GM18505 (cell line): ENCODE measurements around the gene CCDC124.

ENCODE experiments used
- ATAC-seq: cut with Tn5 transposase; IDR thresholded peaks from one replicate; pipeline ENCODE4 v1.9.1; 2021; ENCODE audit not compliant: unreplicated experiment
- POLR2A ChIP-seq: IDR thresholded peaks from 4 replicates; pipeline ENCODE4 v1.6.1; 2011; ENCODE audit warnings: borderline replicate concordance; ENCODE audit not compliant: insufficient read depth, insufficient read length; ENCODE audit errors: extremely low read depth

Gene CCDC124

DNA sequence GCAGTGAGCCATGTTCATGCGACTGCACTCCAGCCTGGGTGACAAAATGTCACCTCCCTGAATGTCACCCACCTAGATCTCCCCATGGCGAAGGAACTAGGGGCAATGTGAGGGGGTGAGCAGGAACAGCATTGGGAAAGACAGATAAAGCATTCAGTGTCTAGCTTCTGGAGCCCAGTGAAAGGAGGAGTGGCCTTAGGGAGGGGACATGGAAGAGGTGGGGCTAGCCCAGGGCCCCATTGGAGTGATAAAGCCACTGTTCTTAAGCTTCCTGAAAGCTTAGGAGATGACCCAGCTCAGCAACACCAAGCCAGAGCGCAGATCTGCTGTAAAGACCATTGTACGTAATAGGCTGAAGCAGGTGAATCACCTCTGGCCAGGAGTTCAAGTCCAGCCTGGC lies 21.1 kb downstream of the CCDC124 start:
- no peak for ATAC-seq
- TF ChIP-seq POLR2A = no peak

DNA sequence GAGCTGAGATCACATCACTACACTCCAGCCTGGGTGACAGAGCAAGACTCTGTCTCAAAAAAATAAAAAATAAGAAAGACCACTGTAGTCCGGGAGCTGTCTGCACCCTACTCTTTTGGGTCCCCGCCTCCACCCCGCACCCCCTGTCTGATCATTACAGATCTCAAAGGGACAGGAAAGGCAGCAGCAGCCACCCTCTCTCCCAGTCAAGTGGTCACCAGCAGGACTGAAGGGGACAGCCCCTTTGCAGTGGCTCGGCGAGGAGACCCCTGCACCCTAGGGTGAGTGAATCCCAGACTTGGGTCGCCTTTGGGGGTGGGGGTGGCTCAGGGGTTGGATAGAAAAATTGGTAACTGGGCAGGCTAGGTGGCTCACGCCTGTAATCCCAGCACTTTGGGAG lies 21.6 kb downstream of the CCDC124 start:
- TF ChIP-seq POLR2A = no peak
- no peak for ATAC-seq

DNA sequence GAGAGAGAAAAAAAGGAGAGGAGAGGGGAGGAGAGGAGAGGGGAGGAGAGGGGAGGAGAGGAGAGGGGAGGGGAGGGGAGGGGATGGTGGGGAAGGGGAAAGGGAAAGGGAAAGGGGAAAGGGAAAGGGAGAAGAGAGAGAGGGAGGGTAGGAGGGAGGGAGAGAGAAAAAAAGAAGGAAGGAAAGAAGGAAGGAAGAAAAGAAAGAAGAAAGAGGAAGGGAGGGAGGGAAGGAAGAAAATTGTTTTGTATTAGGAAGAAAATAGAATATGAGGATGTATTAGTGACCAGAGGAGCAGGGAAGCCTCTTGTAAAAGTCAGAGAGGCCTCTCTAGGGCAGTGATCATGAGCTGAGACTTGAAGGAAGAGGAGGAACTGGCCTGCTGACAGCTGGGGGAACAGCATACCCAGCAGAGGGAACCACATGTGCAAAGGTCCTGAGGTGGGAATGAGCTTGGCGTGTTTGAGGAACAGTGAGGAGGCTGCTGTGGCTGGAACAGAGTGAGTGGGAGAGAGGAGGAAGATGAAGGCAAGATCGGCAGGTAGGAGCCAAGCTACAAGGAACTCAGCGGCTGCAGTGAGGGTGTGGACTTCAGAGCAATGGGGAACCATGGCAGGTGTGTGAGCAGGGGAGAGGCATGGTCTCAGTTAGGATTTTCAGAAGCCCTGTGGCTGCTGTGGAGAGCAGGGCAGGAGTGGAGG lies 24.5 kb downstream of the CCDC124 start:
- no peak for ATAC-seq
- no peak for TF ChIP-seq POLR2A

DNA sequence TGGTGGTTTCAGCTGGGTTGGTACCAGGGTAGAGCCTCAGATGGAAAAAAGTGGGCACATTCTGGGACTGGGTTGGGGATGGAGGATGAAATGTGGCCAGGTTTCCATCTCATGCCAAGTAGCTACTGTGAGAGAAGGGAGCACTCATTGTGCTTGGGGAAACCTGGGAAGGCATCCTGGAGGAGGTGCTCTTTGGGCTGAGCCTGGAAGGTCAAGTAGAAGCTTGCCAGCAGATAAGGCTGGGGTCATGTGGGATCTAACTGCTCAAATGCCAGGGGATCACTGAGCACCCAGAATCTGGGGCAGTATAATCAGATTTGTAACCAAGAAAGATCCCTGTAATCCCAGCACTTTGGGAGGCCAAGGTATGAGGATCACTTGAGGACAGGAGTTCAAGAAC lies 25.1 kb downstream of the CCDC124 start:
- no peak for TF ChIP-seq POLR2A
- ATAC-seq = no peak

DNA sequence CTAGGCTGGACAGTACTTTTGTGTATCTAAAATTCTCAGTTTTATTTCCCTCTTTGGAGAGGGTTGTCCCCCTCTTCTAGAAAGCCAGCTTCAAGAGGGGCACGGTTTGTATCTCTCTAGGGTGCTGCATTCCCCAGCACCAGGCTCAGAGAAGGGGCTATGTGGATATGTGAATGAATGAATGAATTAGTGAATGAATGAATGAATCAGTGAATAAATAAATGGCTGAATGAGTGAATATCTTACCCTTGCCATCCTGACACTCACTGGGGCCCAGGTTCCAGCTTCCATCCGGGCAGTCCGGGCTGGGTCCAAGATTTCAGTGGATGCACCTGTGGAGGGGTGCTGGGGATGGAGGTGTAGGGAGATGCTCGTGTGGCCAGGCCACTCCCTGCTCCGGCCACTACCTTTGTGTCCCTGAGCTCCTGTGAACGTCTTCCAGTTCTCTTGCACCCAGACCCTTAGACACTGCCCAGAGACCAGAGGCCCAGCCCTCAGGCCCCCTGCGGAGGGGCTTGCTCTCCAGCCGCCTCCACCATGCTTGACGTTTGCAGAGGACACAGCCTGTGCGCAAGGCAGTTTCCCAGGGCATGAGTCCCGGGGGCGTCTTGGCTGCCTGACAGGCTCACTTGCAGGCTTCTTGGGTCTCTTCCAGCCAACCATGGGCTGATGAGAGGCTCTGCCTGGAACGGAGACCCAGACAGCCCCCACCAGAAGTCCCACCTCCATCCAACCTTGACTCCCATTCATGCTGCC lies 31.3 kb downstream of the CCDC124 start:
- no peak for ATAC-seq
- no peak for TF ChIP-seq POLR2A

DNA sequence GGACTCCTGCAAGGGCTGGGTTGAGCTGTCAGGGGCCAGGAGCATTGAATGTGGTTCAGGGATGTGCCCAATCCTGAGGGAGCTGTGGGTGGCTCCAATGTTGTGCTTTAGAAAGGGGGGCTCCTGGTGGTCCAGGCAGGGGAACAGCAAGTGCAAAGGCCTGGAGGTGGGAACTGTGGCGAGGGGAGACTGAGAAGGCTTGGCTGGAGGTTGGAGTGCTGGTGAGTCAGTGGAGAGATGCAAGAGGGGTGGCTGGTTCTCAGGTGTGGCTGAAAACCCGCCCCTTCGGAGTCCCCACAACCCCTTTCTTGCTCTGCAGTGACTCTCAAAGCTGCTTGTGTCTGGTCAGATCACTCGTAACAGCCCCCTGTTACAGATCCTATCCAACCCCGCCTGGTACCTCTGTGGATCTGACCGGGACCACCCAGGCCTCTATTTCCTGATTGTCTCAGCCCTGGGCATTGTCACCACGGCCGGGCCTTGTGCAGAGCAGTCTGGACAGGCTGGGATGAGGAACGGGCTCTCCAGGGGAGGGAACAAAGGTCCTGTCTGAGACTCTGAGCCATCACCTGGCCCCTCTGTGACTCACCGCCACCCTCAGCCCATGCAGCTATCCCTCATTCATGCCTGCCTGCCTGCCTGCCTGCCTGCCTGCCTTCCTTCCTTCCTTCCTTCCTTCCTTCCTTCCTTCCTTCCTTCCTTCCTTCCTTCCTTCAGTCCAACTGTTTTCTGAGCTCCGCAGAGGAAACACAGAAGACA lies 32.7 kb downstream of the CCDC124 start:
- no peak for ATAC-seq
- no peak for TF ChIP-seq POLR2A

DNA sequence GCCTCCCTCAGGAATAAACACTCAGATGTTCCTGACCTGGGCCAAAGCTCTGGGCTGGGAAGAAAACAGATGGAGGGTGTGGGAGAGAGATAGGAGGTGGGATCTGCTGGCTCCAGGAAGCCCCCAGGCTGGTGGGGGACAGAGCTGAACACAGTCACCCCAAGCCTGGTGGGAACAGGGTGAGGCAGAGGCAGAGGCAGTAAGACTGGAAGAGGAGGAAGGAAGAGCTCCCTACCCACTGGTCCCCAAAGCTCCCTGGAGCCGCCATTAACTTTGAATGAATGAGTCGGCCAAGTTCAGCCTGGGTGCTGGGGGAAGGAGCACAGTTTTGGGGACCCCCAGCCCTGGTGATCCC lies 33.3 kb downstream of the CCDC124 start:
- ATAC-seq = no peak
- TF ChIP-seq POLR2A = no peak

DNA sequence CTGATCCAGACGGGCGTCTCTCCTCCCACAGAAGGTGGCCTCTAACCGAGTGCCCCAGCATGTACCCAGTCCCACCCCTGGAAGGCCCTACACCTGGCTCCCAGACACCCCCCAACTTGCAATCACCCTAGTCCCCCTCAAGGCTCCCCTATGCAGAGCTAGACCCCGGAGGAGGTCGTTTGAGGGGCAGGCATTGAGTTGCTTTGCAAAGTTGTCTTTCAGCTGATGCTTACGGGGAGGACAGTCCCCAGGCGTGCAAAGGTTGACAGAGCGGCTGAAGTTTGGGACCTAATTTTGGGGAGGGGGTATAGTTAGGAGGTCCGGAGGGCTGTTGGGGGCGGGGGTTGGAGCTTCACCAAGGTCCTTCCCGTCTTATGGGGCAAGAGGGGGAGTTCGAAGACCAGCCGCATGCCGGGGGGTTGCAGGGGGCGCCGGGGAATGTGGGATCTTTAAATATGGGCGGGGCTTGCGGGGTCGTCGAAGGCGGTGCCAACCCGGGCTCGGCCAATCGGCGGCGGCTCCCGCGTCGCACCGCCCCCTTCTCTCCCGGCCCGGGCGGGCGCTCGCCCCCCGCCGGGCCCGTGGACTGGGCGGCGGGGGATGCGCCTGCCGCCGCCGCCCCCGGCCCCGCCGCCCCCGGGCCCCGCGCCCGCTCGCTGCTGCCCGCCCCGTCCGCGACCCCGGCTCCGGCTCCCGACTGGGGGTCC lies 33.9 kb downstream of the CCDC124 start, which contains the start of gene KCNN1:
KCNN1 (plus strand) TSS at position 558 of the 707 bp plus-strand sequence. CDS start 6,782 bp downstream, outside the sequence.
- no peak for ATAC-seq
- TF ChIP-seq POLR2A = no peak

DNA sequence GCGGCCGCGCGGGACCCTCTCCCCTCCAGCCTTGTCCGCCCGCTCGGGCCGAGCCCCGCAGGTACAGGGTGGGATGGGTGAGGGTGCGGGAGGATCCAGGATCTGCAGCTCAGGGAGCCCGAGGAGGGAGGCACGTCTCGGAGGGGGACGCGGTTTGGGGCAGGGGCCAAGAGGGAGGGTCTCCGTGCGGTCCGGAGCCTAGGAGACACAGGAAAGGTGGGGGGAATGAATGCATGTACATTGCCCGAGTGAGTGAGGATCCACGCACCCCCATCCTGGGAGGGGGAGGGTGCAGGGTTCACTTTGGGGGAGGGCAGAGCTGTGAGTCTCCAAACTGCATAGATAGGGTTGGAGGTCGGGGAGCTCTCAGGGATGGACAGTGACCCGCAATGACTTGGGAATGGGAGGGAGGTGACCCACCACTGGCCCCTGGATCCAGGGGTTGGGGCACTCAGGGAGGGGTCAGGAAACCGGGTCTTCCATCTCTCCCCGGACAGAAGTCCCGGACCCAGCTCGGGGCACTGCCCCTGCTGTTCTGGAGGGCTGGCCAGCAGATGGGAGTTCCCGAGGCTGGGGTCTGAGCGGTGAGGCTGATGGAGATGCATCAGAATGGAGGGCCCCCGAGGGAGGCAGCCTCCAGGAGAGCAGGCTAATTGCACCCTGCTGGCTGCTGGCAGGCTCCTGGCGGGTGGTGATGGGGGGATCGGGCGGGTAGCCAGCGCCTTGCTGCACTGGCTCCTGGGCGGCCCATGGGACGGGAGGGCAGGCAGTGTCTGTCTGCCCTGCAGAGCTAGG lies 34.6 kb downstream of the CCDC124 start:
- ATAC-seq = no peak

DNA sequence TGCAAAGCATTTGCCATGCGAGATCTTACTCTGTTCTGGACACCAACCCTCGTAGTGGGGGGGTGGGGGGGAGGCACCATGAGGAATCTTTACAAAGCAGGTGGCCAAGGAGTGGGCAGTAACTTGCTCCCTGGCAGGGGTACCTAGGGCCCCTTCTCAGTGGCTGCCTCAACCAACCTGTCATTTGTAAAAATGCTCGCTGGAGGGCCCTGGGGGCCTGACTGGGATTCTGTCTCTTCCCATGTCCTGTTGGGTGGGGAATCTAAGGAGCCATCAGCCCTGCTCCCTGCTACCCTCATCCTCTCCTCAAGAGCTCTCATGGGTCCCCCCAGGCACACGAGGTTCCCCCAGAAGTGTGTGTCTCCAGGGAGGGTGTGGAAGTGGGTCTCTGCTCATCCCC lies 35.5 kb downstream of the CCDC124 start:
- TF ChIP-seq POLR2A = no peak
- ATAC-seq = no peak

More for the DNA sequence above, 34.6 kb downstream of the CCDC124 start:
- no peak for TF ChIP-seq POLR2A

DNA sequence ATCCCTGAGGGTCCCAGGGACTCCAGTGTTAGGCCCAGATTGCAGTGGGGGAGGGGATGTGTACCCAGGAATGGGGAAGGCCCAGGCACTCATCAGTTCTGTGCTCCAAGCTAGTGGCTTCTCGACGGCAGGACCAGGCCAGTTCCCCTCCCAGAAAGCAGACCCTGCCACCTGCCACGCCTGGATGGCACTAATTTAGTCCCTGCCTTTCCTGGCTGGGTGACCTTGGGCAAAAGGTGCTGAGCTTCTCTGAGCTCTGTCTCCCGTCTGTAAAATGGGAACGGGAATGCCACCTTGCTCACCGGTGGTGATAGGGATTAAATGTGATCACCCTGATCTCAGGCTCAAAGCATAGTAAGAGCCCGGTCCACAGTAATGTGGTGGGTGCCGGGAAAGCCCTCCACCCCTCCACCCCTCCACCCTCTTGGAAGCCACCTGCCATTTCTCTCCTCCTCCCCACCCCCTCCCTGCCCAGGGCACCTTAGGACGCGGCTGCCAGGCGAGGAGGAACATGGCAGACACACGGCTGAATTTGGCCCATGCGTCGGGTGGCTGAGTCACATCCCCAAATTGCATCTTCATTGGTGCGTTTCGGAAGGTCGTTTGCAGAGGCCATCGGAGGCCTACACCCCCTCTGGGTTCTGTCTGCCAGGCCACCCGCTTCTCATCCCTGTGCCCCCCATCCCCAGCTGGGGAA lies 36.4 kb downstream of the CCDC124 start:
- no peak for ATAC-seq
- TF ChIP-seq POLR2A = no peak

DNA sequence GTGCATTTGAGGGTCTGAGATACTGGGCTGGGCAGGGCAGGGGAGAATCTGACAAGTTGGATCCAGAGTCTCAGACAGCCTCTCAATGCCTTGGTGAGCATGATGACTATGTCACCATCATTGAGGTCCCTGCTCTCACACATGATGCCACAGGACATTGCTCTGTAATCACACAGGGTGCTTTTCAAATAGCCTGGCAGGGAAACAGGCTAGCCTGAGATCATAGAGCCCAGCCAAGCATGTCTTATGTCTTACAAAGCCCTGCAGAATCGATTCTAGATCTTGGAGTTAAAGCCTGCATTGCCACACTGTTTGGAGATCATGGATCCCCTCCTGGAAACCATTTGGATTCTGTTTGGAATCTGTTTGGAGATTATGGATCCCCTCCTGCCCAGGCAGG lies 39.4 kb downstream of the CCDC124 start:
- ATAC-seq = no peak
- TF ChIP-seq POLR2A = no peak

DNA sequence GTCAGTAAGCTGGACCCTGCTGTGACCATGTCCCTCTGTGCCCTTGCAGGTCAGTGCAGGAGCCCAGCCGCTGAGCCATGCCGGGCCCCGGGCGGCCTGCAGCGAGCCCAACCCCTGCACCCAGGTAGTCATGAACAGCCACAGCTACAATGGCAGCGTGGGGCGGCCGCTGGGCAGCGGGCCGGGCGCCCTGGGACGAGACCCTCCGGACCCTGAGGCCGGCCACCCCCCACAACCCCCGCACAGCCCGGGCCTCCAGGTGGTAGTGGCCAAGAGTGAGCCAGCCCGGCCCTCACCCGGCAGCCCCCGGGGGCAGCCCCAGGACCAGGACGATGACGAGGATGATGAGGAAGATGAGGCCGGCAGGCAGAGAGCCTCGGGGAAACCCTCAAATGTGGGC lies 40.9 kb downstream of the CCDC124 start:
- no peak for ATAC-seq

More for the DNA sequence above, 40.9 kb downstream of the CCDC124 start:
- TF ChIP-seq POLR2A = no peak
